HG02642 (cell line): ENCODE results near the gene NAMPT.
"Not testable (repeated sequence)": the region's sequence is repeated elsewhere in the genome, so short reads cannot be mapped to it uniquely, and the experiment has no call there.

Experiments
- ATAC-seq: cut with Tn5 transposase; IDR thresholded peaks from one replicate; pipeline ENCODE4 v1.9.1; 2021; ENCODE audit warnings: mild to moderate bottlenecking; ENCODE audit not compliant: unreplicated experiment, poor library complexity

The NAMPT gene

GRCh38 chr7:106238830-106239229, 46.0 kb downstream of the NAMPT start:
- ATAC-seq, result no peak

GRCh38 chr7:106236065-106236464, 48.7 kb downstream of the NAMPT start:
- ATAC-seq, result no peak

GRCh38 chr7:106234425-106234824, 50.4 kb downstream of the NAMPT start:
- no peak for ATAC-seq

GRCh38 chr7:106231856-106232490, 52.8 kb downstream of the NAMPT start:
- ATAC-seq, result no peak

- ATAC-seq, result no peak
Measured at GRCh38 chr7:106225856-106226255, 58.9 kb downstream of the NAMPT start.

- no peak for ATAC-seq
Measured at GRCh38 chr7:106224797-106225196, 60.0 kb downstream of the NAMPT start.

GRCh38 chr7:106223156-106223555, 61.6 kb downstream of the NAMPT start:
- ATAC-seq, result no peak

GRCh38 chr7:106222545-106222944, 62.2 kb downstream of the NAMPT start:
- no peak for ATAC-seq

- ATAC-seq, result no peak
Measured at GRCh38 chr7:106220307-106220706, 64.5 kb downstream of the NAMPT start.

- no peak for ATAC-seq
Measured at GRCh38 chr7:106219170-106219569, 65.6 kb downstream of the NAMPT start.

GRCh38 chr7:106218546-106218945, 66.2 kb downstream of the NAMPT start:
- no peak for ATAC-seq

GRCh38 chr7:106216923-106217542, 67.8 kb downstream of the NAMPT start:
- no peak for ATAC-seq

GRCh38 chr7:106216517-106216922, 68.3 kb downstream of the NAMPT start:
- no peak for ATAC-seq

GRCh38 chr7:106215868-106216516, 68.8 kb downstream of the NAMPT start:
- ATAC-seq, result no peak

GRCh38 chr7:106208944-106209343, 75.8 kb downstream of the NAMPT start:
- not testable (repeated sequence) for ATAC-seq

GRCh38 chr7:106206826-106207541, 77.8 kb downstream of the NAMPT start:
- no peak for ATAC-seq

- ATAC-seq, result no peak
Measured at GRCh38 chr7:106205621-106206222, 79.1 kb downstream of the NAMPT start.

- no peak for ATAC-seq
Measured at GRCh38 chr7:106203473-106203872, 81.3 kb downstream of the NAMPT start.

GRCh38 chr7:106201164-106201563, 83.6 kb downstream of the NAMPT start:
- no peak for ATAC-seq

GRCh38 chr7:106199813-106200364, 84.9 kb downstream of the NAMPT start:
- ATAC-seq, result no peak
